Ovary (tissue), 3 donors: ENCODE data around the gene LHB.

Experiments used
- POLR2A ChIP-seq: fragments of 450-650 bp; IDR thresholded peaks from one replicate; pipeline ENCODE4 v1.6.1; 2017; ENCODE audit warnings: antibody characterized with exemption, mild to moderate bottlenecking, moderate library complexity
- TF ChIP-seq, protein P1 (sequence below), 3 donors: fragments of 450-650 bp in 2 of 3; fragments of 200-600 bp in 1 of 3; IDR thresholded peaks; one replicate each; pipeline versions ENCODE4 v1.5.1 to v1.8.0; 2016 to 2022; ENCODE audit warnings: antibody characterized with exemption in 3 of 3, mild to moderate bottlenecking in 1 of 3
- donor health status: DM: no; HTN: no; CAD: no.

DNA sequence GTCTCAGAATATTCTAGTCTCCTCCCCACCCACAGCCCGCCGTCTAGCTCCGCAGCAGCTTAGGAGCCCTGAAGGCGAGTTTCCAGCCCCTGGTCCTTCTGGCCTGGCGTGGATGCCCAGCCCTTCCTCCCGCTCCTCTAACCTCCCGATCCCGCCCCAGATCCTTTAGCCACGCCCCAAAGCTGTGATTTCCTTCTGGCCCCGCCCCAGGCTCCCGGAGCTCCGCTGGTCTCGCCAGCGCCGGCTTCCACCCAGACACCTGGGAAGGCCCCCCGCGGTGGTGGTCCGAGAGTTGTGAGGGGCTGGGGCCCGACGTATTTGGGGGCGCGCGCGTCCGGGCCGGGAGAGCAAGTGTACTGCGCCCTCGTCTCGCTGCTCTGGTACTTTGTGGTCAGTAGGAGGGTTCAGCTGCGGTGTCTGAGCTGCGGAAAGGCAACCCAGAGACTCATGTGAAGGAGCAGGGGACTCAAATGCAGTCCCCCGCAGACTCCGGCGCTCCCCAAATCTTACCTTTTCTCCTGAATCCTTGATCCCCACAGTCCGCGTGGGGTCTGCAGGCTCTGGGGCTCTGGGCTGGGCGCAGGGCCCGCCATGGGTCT lies 40.8 kb upstream of the LHB start, which contains the start of gene CGB7:
- TF ChIP-seq POLR2A: no peak
- TF ChIP-seq, protein P1, sequence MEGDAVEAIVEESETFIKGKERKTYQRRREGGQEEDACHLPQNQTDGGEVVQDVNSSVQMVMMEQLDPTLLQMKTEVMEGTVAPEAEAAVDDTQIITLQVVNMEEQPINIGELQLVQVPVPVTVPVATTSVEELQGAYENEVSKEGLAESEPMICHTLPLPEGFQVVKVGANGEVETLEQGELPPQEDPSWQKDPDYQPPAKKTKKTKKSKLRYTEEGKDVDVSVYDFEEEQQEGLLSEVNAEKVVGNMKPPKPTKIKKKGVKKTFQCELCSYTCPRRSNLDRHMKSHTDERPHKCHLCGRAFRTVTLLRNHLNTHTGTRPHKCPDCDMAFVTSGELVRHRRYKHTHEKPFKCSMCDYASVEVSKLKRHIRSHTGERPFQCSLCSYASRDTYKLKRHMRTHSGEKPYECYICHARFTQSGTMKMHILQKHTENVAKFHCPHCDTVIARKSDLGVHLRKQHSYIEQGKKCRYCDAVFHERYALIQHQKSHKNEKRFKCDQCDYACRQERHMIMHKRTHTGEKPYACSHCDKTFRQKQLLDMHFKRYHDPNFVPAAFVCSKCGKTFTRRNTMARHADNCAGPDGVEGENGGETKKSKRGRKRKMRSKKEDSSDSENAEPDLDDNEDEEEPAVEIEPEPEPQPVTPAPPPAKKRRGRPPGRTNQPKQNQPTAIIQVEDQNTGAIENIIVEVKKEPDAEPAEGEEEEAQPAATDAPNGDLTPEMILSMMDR (IDR thresholded peaks at IDR 0.05): no peak
